ENCODE results near the gene MYRFL. TPM values are rescaled to one million over a fixed set of nuclear protein-coding genes. Genes with fewer than 3 reads are reported as not detected.

MYRFL gene
- total RNA-seq, 2 donors from 2014 or later = 0.37 to 0.45 TPM

GRCh38 chr12:69904777-69905176, 79.8 kb downstream of the MYRFL start:
- Histone ChIP-seq H3K9me3 (no peaks in the 10 kb centered on the region), H3K27me3 (no peaks in the 10 kb centered on the region), H3K27ac (no peak overlapping the region), H3K4me1 (no peaks in the 10 kb centered on the region), H3K36me3 (no peaks in the 10 kb centered on the region), H3K4me3 (no peak overlapping the region), H3K9ac (ENCODE audit: low read depth in 2 of 2, low read length in 2 of 2) (no peak overlapping the region)
- DNase-seq = no peak
- TF ChIP-seq, protein P1, sequence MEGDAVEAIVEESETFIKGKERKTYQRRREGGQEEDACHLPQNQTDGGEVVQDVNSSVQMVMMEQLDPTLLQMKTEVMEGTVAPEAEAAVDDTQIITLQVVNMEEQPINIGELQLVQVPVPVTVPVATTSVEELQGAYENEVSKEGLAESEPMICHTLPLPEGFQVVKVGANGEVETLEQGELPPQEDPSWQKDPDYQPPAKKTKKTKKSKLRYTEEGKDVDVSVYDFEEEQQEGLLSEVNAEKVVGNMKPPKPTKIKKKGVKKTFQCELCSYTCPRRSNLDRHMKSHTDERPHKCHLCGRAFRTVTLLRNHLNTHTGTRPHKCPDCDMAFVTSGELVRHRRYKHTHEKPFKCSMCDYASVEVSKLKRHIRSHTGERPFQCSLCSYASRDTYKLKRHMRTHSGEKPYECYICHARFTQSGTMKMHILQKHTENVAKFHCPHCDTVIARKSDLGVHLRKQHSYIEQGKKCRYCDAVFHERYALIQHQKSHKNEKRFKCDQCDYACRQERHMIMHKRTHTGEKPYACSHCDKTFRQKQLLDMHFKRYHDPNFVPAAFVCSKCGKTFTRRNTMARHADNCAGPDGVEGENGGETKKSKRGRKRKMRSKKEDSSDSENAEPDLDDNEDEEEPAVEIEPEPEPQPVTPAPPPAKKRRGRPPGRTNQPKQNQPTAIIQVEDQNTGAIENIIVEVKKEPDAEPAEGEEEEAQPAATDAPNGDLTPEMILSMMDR (IDR thresholded peaks at IDR 0.05) = no peak
- intact Hi-C loops (cut with DNase I) = loop anchor here (5.0 kb wide), 1 partner anchor 673 kb away; no protein-coding TSS in a partner anchor

DNA sequence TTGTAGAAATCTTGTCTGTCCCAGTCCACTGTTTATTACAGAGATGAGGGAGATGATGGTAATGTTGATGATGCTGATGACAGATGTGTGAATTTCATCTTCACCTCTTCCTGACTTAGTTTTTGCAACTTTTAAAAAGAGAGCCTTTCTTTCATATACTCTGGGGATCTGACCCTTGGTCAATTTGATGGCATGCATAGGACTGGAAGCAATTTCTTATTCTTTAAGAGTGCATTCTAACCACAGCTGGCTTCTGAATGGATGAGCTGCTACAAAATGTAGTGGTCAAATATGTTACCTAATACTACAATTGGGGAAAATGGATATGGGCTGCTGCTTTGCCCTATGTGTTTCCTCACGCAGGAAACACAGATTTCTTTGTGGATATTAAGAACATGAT, 80.8 kb downstream of the MYRFL start:
- Histone ChIP-seq H3K4me1 (no peaks in the 10 kb centered on the region), H3K27ac (no peak overlapping the region), H3K9me3 (no peaks in the 10 kb centered on the region), H3K4me3 (no peak overlapping the region), H3K9ac (ENCODE audit: low read depth in 2 of 2, low read length in 2 of 2) (no peak overlapping the region), H3K27me3 (no peaks in the 10 kb centered on the region), H3K36me3 (no peaks in the 10 kb centered on the region)
- no peak for DNase-seq
- TF ChIP-seq, protein P1 (IDR thresholded peaks at IDR 0.05) = no peak
- intact Hi-C loops (cut with DNase I) = no loop called here

DNA sequence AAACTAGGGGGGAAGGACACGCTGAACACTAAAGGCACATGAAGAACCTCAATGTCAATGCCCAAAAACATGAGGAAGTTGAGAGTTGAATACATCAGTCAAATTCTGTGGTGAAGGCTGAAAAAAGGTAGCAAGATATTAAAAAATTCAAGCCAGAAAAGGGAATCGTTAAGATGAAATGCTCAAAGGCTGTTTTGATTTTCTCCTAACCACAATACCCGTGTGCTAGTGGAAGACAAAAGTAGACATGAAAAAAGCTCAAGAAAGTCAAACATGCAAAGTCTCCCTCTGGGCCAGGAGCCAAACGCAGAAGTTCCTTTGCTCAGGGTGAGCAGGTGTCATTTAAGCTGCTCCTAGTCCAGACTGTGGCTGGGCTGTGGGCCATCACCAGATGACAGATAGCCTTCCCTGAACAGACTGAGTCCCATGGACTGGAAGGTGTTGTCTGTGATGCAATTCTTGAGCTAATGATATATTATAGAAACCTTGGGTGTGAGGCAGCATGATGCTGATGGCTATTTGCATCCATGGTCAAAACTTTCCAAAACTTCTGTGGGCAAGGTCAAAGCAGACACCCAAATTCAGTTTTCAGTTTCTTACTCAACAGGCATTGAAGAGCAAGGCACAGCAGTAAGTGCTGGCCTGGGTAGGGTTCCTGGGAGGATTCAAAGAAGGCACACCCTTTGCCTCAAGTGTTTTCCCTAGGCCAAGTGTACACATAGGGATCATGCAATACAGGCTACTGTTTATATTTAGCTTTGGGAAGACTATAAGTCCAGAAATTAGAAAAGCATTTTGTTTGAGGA, 81.6 kb downstream of the MYRFL start:
- TF ChIP-seq, protein P1 (IDR thresholded peaks at IDR 0.05) = no peak
- intact Hi-C loops (cut with DNase I) = no loop called here
- Histone ChIP-seq H3K27ac (no peak overlapping the region), H3K4me3 (no peak overlapping the region), H3K9ac (ENCODE audit: low read depth in 2 of 2, low read length in 2 of 2) (no peak overlapping the region), H3K36me3 (no peaks in the 10 kb centered on the region), H3K9me3 (no peaks in the 10 kb centered on the region), H3K4me1 (no peaks in the 10 kb centered on the region), H3K27me3 (no peaks in the 10 kb centered on the region)
- DNase-seq = no peak

DNA sequence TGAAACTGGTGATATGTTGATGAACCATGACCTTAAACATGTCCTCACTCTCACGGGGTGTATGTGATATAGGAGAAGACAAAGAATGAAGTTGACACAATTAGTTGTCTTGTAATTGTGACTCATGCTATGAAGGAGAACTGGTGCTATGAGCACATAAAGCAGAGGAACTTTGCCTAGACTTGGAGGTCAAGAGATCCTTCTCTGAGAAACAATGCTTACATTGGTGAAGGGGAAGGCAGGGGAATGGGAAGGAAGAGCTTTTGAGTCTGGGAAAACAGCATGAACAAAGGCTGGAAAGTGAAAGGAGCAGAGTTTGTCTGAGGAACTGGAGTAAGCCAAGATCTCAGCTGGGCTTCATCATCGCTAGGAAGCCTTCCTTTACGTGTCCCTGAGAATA, 83.2 kb downstream of the MYRFL start:
- Histone ChIP-seq H3K9me3 (no peaks in the 10 kb centered on the region), H3K9ac (ENCODE audit: low read depth in 2 of 2, low read length in 2 of 2) (no peak overlapping the region), H3K27me3 (no peaks in the 10 kb centered on the region), H3K36me3 (no peaks in the 10 kb centered on the region), H3K27ac (no peak overlapping the region), H3K4me1 (no peaks in the 10 kb centered on the region), H3K4me3 (no peak overlapping the region)
- intact Hi-C loops (cut with DNase I) = no loop called here
- DNase-seq = no peak
- TF ChIP-seq, protein P1 (IDR thresholded peaks at IDR 0.05) = no peak

DNA sequence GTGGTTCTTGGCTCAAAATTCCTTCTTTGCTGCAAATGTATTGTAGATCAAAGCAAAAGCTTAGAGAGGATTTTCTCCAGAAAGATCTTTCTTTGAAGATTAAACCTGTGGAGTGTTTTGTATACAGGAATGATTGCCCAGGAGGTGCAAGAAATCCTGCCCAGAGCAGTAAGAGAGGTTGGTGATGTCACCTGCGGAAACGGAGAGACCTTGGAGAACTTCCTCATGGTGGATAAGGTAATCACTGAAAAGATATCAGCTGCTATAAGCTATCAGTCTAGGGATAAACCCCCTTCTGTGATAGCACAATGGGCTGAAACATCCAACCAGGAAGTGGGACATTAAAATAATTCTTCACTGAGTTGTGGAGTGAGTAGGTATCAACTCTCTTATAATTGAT, 85.7 kb downstream of the MYRFL start:
- no peak overlapping the region for H3K27ac ChIP-seq
- H3K36me3 ChIP-seq = no peaks in the 10 kb centered on the region
- TF ChIP-seq, protein P1 (IDR thresholded peaks at IDR 0.05) = no peak
- intact Hi-C loops (cut with DNase I) = no loop called here
- H3K4me3 ChIP-seq = no peak overlapping the region
- DNase-seq = no peak
- no peaks in the 10 kb centered on the region for H3K4me1 ChIP-seq
- no peaks in the 10 kb centered on the region for H3K9me3 ChIP-seq
- H3K27me3 ChIP-seq = no peaks in the 10 kb centered on the region
- H3K9ac ChIP-seq (ENCODE audit: low read depth in 2 of 2, low read length in 2 of 2) = no peak overlapping the region
